GM12873 (cell line): ENCODE data around the gene ADAM10.

Source experiments
- TF ChIP-seq, protein P1 (sequence below): IDR thresholded peaks from 2 replicates; pipeline ENCODE4 v1.5.1; 2012; ENCODE audit warnings: low read depth, mild to moderate bottlenecking, moderate library complexity, low read length, control low read depth; ENCODE audit not compliant: insufficient read depth; ENCODE audit errors: missing control alignments

ADAM10 gene

DNA sequence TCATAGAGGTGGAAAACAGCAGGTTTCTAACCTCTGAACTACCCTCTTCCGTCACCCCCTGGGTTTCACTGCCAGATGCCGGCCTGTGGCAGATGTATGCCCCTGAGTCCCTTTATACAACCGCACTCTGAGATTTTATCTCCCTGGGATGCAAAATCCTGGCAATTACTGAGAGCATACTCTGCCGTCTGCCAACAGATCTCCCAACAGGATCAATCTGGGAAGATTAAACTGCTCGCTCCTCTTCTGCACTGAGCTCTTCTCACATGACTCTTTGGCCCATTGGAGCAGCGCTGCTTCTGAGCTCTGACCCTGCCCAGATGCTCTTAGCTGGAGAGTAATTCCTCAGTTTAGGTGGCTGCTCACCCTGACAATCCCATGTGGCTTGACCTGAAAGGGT is 184.5 kb downstream of the ADAM10 start:
- TF ChIP-seq, protein P1, sequence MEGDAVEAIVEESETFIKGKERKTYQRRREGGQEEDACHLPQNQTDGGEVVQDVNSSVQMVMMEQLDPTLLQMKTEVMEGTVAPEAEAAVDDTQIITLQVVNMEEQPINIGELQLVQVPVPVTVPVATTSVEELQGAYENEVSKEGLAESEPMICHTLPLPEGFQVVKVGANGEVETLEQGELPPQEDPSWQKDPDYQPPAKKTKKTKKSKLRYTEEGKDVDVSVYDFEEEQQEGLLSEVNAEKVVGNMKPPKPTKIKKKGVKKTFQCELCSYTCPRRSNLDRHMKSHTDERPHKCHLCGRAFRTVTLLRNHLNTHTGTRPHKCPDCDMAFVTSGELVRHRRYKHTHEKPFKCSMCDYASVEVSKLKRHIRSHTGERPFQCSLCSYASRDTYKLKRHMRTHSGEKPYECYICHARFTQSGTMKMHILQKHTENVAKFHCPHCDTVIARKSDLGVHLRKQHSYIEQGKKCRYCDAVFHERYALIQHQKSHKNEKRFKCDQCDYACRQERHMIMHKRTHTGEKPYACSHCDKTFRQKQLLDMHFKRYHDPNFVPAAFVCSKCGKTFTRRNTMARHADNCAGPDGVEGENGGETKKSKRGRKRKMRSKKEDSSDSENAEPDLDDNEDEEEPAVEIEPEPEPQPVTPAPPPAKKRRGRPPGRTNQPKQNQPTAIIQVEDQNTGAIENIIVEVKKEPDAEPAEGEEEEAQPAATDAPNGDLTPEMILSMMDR, result no peak

- TF ChIP-seq, protein P1, result no peak
Measured at GRCh38 chr15:58562135-58562534, 187.4 kb downstream of the ADAM10 start.

DNA sequence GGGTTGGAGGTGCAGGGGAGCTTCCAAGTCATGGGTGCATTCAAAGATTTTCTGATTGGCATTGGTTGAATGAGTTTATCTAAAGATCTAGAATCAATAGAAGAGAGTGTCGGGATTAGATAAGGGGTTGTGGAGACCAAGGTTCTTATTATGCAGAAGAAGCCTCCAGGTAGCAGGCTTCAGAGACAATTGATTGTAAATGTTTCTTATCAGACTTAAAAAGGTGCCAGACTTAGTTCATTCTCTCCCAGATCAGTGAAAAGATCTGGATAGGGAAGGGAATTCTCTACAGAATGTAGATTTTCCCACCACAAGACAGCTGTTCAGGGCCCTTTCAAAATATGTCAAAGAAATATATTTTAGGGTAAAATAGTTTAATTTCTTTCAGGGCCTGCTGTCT is 188.2 kb downstream of the ADAM10 start:
- TF ChIP-seq, protein P1, result no peak

GRCh38 chr15:58559904-58560588 is 189.5 kb downstream of the ADAM10 start:
- TF ChIP-seq, protein P1, result no peak

GRCh38 chr15:58558777-58559176 is 190.7 kb downstream of the ADAM10 start:
- TF ChIP-seq, protein P1, result no peak

DNA sequence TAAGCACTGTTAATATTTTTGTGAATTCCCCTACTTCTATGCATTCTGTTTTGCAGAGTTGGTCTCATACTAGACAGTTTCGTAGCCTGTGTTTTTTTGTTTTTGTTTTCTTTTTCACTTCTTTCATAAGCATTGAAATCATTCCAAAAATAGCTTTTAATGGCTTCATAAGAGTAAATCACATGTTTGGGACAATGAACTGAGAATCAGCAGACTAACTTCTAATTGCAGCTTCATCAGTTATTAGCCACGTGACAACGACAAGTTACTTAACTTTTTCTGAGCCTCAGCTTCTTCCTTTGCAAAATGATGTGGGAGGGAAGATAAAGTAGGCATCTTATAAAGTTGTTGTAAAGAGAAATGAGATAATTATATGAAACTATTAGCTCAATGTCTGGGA is 193.0 kb downstream of the ADAM10 start:
- TF ChIP-seq, protein P1, result no peak

- TF ChIP-seq, protein P1, result no peak
Measured at GRCh38 chr15:58556028-58556361, 193.5 kb downstream of the ADAM10 start.
